ENCODE measurements around the gene RUBCN.
"Not testable (repeated sequence)": the region's sequence is repeated elsewhere in the genome, so short reads cannot be mapped to it uniquely, and the experiment has no call there.

DNA sequence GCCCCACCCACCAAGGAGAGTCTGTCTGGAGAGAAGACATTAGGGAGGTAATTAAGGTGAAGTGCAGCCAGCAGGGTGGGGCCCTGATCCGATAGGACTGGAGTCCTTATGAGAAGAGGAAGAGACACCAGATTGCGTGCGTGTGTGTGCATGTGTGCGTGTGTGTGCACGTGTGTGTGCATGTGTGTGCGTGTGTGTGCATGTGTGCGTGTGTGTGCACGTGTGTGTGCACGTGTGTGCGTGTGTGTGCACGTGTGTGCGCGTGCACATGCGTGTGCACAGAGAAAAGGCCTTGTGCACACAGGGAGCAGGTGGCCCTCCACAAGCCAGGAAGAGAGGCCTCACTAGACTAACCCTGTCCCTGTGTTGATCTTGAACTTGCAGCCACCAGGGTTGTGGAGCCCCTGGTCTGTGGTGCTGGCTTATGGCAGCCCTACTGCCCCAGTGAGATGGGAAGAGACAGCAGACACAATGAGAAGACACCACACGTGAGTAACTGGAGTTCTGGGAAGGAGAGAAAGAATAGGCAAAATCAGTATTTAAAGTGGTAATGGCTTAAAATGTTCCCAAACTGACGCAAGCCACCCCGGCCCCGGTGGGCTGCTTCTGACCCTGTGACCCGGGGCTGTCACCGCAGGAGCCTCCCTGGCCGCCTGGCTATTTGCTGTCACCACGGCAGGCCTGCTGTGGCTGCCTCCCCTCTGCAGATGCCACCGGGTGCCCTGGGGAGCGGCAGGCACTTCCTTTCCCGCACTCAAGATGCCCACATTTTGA, 73.2 kb downstream of the RUBCN start:
- not testable (repeated sequence) for TF ChIP-seq SP1 (IDR thresholded peaks at IDR 0.05); BHLHE40 (IDR thresholded peaks at IDR 0.05; ENCODE audit: borderline replicate concordance); ARNT (IDR thresholded peaks at IDR 0.05); ELF4 (IDR thresholded peaks at IDR 0.05); FOXA1 (IDR thresholded peaks at IDR 0.05); TARDBP (IDR thresholded peaks at IDR 0.05); HDGF (IDR thresholded peaks at IDR 0.05; ENCODE audit: borderline replicate concordance); FOXM1 (IDR thresholded peaks at IDR 0.05; ENCODE audit: borderline replicate concordance); ZNF384 (IDR thresholded peaks at IDR 0.05); SUZ12 (IDR thresholded peaks at IDR 0.05)
